DOHH2 (cell line): Measurements from ENCODE around the gene FKBP10.

Experiments
- EZH2phosphoT487 ChIP-seq: fragments of 200-600 bp; sonication (generic); IDR thresholded peaks from 2 replicates; pipeline ENCODE4 v1.6.1; 2017; ENCODE audit warnings: borderline replicate concordance, mild to moderate bottlenecking, antibody characterized with exemption, low read length, moderate library complexity, mixed read lengths
- TF ChIP-seq, protein P1 (sequence below): fragments of 200-600 bp; sonication (generic); IDR thresholded peaks from one replicate; pipeline ENCODE4 v1.5.1; 2014; ENCODE audit warnings: antibody characterized with exemption, mild to moderate bottlenecking, low read depth, low read length; ENCODE audit not compliant: poor library complexity, severe bottlenecking

DNA sequence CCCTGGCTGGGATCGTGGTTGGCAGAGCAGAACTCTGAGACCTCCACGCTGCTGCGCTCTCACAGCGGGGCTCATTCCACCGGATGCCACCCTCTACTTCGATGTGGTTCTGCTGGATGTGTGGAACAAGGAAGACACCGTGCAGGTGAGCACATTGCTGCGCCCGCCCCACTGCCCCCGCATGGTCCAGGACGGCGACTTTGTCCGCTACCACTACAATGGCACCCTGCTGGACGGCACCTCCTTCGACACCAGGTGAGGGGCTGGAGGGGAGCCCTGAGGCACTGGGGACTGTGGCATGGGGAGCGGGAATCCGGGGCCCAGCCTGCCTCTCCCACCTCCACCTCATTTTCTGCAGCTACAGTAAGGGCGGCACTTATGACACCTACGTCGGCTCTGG, 5.2 kb downstream of the FKBP10 start:
- TF ChIP-seq, protein P1, sequence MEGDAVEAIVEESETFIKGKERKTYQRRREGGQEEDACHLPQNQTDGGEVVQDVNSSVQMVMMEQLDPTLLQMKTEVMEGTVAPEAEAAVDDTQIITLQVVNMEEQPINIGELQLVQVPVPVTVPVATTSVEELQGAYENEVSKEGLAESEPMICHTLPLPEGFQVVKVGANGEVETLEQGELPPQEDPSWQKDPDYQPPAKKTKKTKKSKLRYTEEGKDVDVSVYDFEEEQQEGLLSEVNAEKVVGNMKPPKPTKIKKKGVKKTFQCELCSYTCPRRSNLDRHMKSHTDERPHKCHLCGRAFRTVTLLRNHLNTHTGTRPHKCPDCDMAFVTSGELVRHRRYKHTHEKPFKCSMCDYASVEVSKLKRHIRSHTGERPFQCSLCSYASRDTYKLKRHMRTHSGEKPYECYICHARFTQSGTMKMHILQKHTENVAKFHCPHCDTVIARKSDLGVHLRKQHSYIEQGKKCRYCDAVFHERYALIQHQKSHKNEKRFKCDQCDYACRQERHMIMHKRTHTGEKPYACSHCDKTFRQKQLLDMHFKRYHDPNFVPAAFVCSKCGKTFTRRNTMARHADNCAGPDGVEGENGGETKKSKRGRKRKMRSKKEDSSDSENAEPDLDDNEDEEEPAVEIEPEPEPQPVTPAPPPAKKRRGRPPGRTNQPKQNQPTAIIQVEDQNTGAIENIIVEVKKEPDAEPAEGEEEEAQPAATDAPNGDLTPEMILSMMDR = no peak
- TF ChIP-seq EZH2phosphoT487 = no peak
